K562 (cell line): ENCODE results near the gene PEX10. TPM values are rescaled to one million over a fixed set of nuclear protein-coding genes. Genes with fewer than 3 reads are reported as not detected.
A peak's percentile ranks its signal among the peaks of the same experiment; 100 is the strongest.

Experiments
- BMI1 ChIP-seq: fragments of 150-350 bp; IDR thresholded peaks from 2 replicates; pipeline ENCODE4 v1.6.1; 2014; ENCODE audit warnings: low read length
- CHAMP1 ChIP-seq: fragments of 450-650 bp; IDR thresholded peaks from 2 replicates; pipeline ENCODE4 v1.6.1; 2016; ENCODE audit warnings: mild to moderate bottlenecking
- CHD2 ChIP-seq: IDR thresholded peaks from 2 replicates; pipeline ENCODE4 v1.6.1; 2011; ENCODE audit warnings: low read depth, low read length
- E2F4 ChIP-seq: sonication (generic); formaldehyde crosslinking; IDR thresholded peaks from 2 replicates; pipeline ENCODE4 v1.8.0; 2022; ENCODE audit warnings: mild to moderate bottlenecking, low read depth, missing genetic modification reagents
- E2F8 ChIP-seq: fragments of 450-650 bp; IDR thresholded peaks from 2 replicates; pipeline ENCODE4 v1.7.1; 2018; ENCODE audit warnings: mild to moderate bottlenecking, low read depth; ENCODE audit not compliant: partially characterized antibody
- KLF16 ChIP-seq: IDR thresholded peaks from 2 replicates; pipeline ENCODE4 v1.6.1; 2016; ENCODE audit warnings: antibody characterized with exemption
- MCM2 ChIP-seq: fragments of 450-650 bp; IDR thresholded peaks from 2 replicates; pipeline ENCODE4 v1.6.1; 2017; ENCODE audit warnings: low read depth, mild to moderate bottlenecking
- NR4A1 ChIP-seq, 2 experiments: fragments of 250-450 bp in 1 of 2; fragments of 450-650 bp in 1 of 2; sonication (Bioruptor Pico) in 1 of 2; IDR thresholded peaks; 2 replicates each; pipeline versions ENCODE4 v1.4.0 to v1.6.1; 2016 to 2020; ENCODE audit warnings: mild to moderate bottlenecking in 2 of 2, missing compliant biosample characterization in 1 of 2, missing genetic modification characterization in 1 of 2, moderate library complexity in 1 of 2
- PCBP2 ChIP-seq: fragments of 200-400 bp; formaldehyde crosslinking; IDR thresholded peaks from 2 replicates; pipeline ENCODE4 v1.6.1; 2018; ENCODE audit warnings: low read length, low read depth, mild to moderate bottlenecking, moderate library complexity; ENCODE audit not compliant: poor library complexity, severe bottlenecking
- RFX5 ChIP-seq: IDR thresholded peaks from 2 replicates; pipeline ENCODE4 v1.6.1; 2011; ENCODE audit warnings: low read depth, mild to moderate bottlenecking, improper control_type of control experiment, low read length
- SRSF7 ChIP-seq: fragments of 200-400 bp; formaldehyde crosslinking; optimal IDR thresholded peaks from 2 replicates; pipeline ENCODE3; 2017; ENCODE audit warnings: mild to moderate bottlenecking, low read depth, low read length
- TFE3 ChIP-seq: fragments of 450-650 bp; formaldehyde crosslinking; IDR thresholded peaks from 2 replicates; pipeline ENCODE4 v1.4.0; 2020; ENCODE audit warnings: mild to moderate bottlenecking, mixed read lengths
- USF1 ChIP-seq: sonication (generic); formaldehyde crosslinking; IDR thresholded peaks from 2 replicates; pipeline ENCODE4 v1.9.0; 2022; ENCODE audit warnings: mild to moderate bottlenecking, missing genetic modification reagents
- ZBTB17 ChIP-seq: fragments of 450-650 bp; formaldehyde crosslinking; IDR thresholded peaks from 2 replicates; pipeline ENCODE4 v1.4.0; 2020; ENCODE audit warnings: mild to moderate bottlenecking
- ZNF24 ChIP-seq: fragments of 450-650 bp; IDR thresholded peaks from 2 replicates; pipeline ENCODE4 v1.6.1; 2016
- polyA plus RNA-seq, 8 experiments: library from polyadenylated mRNA; depleted of rRNA in 4 of 8; stranded (reverse) in 5 of 8; unstranded in 3 of 8; fragments of >200 nt; fragmentation: Nextera tagmentation in 2 of 8; fragmentation: Illumina TruSeq in 1 of 8; extraction: Ambion mirVana in 2 of 8; extraction: Trizol in 1 of 8; gene quantifications; 2 replicates each; pipeline versions ENCODE4 v1.2.1 to v1.2.3, GENCODE V29; 2011 to 2014; ENCODE audit warnings: inconsistent platforms in 1 of 8, missing spikeins in 1 of 8
- total RNA-seq, 7 experiments: library from RNA; depleted of rRNA in 6 of 7; stranded (reverse); fragments of >200 nt in 6 of 7; fragmentation: Illumina TruSeq in 2 of 7; extraction: Trizol in 2 of 7; gene quantifications; 2 replicates each; pipeline versions ENCODE4 v1.2.1 to v1.2.3, GENCODE V29; 2011 to 2021; ENCODE audit warnings: low replicate concordance in 1 of 7

The PEX10 gene
- total and polyA plus RNA-seq, 9 of the 15 experiments (the other 6 are each of a cell fraction or from before 2014, with no cell fraction given), result 0.03 to 26.2 (median 8.7) TPM

- TF ChIP-seq E2F8, result no peak
- no peak for TF ChIP-seq NR4A1 (CRISPR knock-in tag; IDR thresholded peaks at IDR 0.05)
- TF ChIP-seq NR4A1 (tag; IDR thresholded peaks at IDR 0.05), result no peak
- peak; percentile 45; the same call in 1 of the 2 replicates for TF ChIP-seq TFE3 (CRISPR knock-in tag)
- TF ChIP-seq ZBTB17 (CRISPR knock-in tag), result no peak
- TF ChIP-seq CHD2, result no peak
- no peak for TF ChIP-seq BMI1
- TF ChIP-seq SRSF7, result no peak
- TF ChIP-seq E2F4, result no peak
- TF ChIP-seq MCM2, result no peak
- TF ChIP-seq USF1, result peak; percentile 78
- no peak for TF ChIP-seq KLF16
- no peak for TF ChIP-seq PCBP2
- no peak for TF ChIP-seq ZNF24
- TF ChIP-seq CHAMP1, result no peak
- TF ChIP-seq RFX5, result no peak
These were observed 41.9 kb upstream of the PEX10 start (continued) for GRCh38 chr1:2454227-2454626.
